ENCODE results near the gene ZNF595.

DNA sequence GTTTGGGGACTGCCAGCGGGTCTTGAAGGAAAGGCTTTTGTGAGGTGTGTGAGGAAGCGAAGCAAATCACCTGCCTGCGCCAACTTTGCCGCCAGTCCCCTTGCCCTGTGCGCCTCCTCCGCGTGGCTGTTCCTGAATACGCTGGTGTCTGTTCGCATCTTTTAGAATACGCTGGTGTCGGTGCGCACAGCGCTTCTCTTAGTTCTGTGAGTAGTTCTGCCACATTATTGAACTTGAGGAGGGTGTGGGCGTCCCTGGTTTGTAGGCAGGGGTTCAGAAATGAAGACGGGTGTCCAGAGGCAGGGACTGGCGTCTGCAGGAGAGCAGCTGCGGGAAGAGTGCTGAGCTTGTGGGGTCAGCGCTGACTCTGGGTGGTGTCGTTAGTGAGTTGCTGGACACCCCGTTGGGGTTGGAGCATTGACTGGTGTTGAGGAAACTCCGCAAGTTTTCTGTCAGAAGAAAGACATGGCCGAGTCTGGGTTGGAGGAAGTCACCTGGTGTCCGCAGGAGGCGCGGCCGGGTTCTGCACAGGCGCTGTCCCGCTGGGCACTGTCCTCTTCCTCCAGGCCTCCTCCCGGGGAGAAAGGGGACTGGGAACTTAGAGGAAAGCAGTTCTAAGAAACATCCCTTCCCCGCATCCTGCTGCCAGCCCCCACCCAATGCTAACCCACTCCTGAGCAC lies 72.1 kb downstream of the ZNF595 start:
- no peak for TF ChIP-seq EZH2 (IDR thresholded peaks at IDR 0.05; ENCODE audit: borderline replicate concordance, low read length)
- TF ChIP-seq, protein P1, sequence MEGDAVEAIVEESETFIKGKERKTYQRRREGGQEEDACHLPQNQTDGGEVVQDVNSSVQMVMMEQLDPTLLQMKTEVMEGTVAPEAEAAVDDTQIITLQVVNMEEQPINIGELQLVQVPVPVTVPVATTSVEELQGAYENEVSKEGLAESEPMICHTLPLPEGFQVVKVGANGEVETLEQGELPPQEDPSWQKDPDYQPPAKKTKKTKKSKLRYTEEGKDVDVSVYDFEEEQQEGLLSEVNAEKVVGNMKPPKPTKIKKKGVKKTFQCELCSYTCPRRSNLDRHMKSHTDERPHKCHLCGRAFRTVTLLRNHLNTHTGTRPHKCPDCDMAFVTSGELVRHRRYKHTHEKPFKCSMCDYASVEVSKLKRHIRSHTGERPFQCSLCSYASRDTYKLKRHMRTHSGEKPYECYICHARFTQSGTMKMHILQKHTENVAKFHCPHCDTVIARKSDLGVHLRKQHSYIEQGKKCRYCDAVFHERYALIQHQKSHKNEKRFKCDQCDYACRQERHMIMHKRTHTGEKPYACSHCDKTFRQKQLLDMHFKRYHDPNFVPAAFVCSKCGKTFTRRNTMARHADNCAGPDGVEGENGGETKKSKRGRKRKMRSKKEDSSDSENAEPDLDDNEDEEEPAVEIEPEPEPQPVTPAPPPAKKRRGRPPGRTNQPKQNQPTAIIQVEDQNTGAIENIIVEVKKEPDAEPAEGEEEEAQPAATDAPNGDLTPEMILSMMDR (IDR thresholded peaks at IDR 0.05; ENCODE audit: low read length), result no peak

All from OCI-LY1 (cell line).